Ishikawa (cell line): ENCODE data around the gene TBCC.

ENCODE experiments used
- CEBPB ChIP-seq: IDR thresholded peaks from 2 replicates; pipeline ENCODE4 v1.6.1; 2012
- RAD21 ChIP-seq: IDR thresholded peaks from 2 replicates; pipeline ENCODE4 v1.6.1; 2012; ENCODE audit warnings: low read depth
- TEAD4 ChIP-seq: IDR thresholded peaks from 2 replicates; pipeline ENCODE4 v1.6.1; 2012
- YY1 ChIP-seq: IDR thresholded peaks from 2 replicates; pipeline ENCODE4 v1.6.1; 2012; ENCODE audit warnings: low read depth

DNA sequence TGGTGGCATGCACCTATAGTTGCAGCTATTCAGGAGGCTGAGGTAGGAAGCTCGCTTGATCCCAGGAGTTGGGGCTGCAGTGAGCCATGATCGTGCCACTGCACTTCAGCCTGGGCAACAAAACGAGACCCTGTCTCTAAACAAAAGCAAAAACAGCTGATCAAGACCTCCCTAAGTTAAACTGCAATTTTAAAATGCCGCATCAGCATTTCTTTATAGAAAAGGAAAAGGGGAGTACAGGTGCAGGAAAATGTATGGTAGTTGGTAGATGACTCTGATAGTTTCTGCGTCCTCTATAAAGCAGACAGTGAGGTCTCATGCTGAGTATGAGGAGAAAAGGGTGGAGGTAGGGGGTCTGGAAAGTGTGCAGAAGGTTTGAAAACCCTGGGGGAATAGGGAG is 8.9 kb upstream of the TBCC start:
- TF ChIP-seq TEAD4: no peak
- no peak for TF ChIP-seq CEBPB
- TF ChIP-seq YY1: no peak
- TF ChIP-seq RAD21: no peak
